HFF-Myc (cell line): ENCODE data around the gene SIGMAR1.
A peak's percentile ranks its signal among the peaks of the same experiment; 100 is the strongest.

Experiments used
- DNase-seq: peaks from one replicate; pipeline ENCODE4 v3.0.0-alpha.2; 2011; ENCODE audit warnings: low read depth; ENCODE audit errors: extremely low read depth
- H3K4me3 ChIP-seq: replicated peaks from 2 replicates; pipeline ENCODE4 v1.5.1; 2011; ENCODE audit warnings: low read depth, mild to moderate bottlenecking, control low read depth, low read length
- CTCF ChIP-seq: IDR thresholded peaks from 2 replicates; pipeline ENCODE4 v1.5.1; 2012; ENCODE audit warnings: mild to moderate bottlenecking, low read depth, low read length, control low read depth; ENCODE audit errors: missing control alignments

The SIGMAR1 gene

GRCh38 chr9:34675048-34675714, 37.6 kb upstream of the SIGMAR1 start:
- DNase-seq, result peak; percentile 53
- H3K4me3 ChIP-seq, result no peak overlapping the region
- TF ChIP-seq CTCF, result peak; percentile 97

- no peak overlapping the region for H3K4me3 ChIP-seq
- DNase-seq, result no peak
- no peak for TF ChIP-seq CTCF
These were observed 36.9 kb upstream of the SIGMAR1 start for GRCh38 chr9:34674440-34674839.

- H3K4me3 ChIP-seq, result no peak overlapping the region
- no peak for DNase-seq
- no peak for TF ChIP-seq CTCF
These were observed 33.7 kb upstream of the SIGMAR1 start for GRCh38 chr9:34671307-34671706.

- DNase-seq, result no peak
- H3K4me3 ChIP-seq, result no peak overlapping the region
- TF ChIP-seq CTCF, result no peak
These were observed 32.4 kb upstream of the SIGMAR1 start for GRCh38 chr9:34669809-34670562.

GRCh38 chr9:34665381-34666250, 28.0 kb upstream of the SIGMAR1 start:
- peak overlapping the region; percentile 78 for H3K4me3 ChIP-seq
- peak; percentile 73 for DNase-seq
- TF ChIP-seq CTCF, result no peak

- peak overlapping the region; percentile 78 for H3K4me3 ChIP-seq
- no peak for TF ChIP-seq CTCF
- no peak for DNase-seq
These were observed 27.4 kb upstream of the SIGMAR1 start for GRCh38 chr9:34665067-34665380.
